Measurements from ENCODE around the gene TECR.

The TECR gene

DNA sequence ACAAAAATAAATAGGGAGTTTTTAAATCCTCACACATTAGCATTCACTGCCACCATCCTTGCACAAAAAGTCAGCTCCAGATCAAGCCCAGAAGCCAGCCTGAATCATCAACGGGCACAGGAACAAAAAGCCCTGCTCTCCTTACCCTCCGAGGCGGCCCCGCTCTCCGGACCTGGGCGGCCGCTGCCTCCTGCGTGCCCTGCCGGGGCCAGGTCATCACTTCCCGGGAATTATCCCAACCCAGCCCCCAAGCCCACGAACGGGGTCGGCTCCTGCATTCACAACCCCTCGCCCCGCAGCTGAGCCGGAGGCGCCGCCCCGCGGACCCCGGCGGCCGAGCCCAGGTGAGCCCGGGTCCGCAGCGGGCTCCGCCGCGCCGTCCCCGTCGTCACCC, 12.0 kb upstream of the TECR start:
- H3K4me1 ChIP-seq (ENCODE audit: insufficient read depth, low read length, poor library complexity, severe bottlenecking), result peaks cover 66% of the 10 kb centered on the region
- no peak for TF ChIP-seq EZH2phosphoT487 (IDR thresholded peaks at IDR 0.05; ENCODE audit: borderline replicate concordance)
- TF ChIP-seq, protein P1, sequence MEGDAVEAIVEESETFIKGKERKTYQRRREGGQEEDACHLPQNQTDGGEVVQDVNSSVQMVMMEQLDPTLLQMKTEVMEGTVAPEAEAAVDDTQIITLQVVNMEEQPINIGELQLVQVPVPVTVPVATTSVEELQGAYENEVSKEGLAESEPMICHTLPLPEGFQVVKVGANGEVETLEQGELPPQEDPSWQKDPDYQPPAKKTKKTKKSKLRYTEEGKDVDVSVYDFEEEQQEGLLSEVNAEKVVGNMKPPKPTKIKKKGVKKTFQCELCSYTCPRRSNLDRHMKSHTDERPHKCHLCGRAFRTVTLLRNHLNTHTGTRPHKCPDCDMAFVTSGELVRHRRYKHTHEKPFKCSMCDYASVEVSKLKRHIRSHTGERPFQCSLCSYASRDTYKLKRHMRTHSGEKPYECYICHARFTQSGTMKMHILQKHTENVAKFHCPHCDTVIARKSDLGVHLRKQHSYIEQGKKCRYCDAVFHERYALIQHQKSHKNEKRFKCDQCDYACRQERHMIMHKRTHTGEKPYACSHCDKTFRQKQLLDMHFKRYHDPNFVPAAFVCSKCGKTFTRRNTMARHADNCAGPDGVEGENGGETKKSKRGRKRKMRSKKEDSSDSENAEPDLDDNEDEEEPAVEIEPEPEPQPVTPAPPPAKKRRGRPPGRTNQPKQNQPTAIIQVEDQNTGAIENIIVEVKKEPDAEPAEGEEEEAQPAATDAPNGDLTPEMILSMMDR (conservative IDR thresholded peaks at IDR 0.05; ENCODE audit: low read length), result no peak
- peak overlapping the region; percentile 90 for H3K4me3 ChIP-seq (ENCODE audit: low read length, poor library complexity, severe bottlenecking)
- peak overlapping the region; percentile 92 for H3K9ac ChIP-seq (ENCODE audit: low read depth, low read length, poor library complexity, severe bottlenecking)
- no peaks in the 10 kb centered on the region for H3K27me3 ChIP-seq (ENCODE audit: insufficient read depth, low read length, poor library complexity, severe bottlenecking)
- H3K79me2 ChIP-seq (ENCODE audit: insufficient read depth, low read length), result peaks cover 52% of the 10 kb centered on the region
- H4K20me1 ChIP-seq (ENCODE audit: insufficient read depth, low read length, poor library complexity, severe bottlenecking), result peaks cover 40% of the 10 kb centered on the region
- no peaks in the 10 kb centered on the region for H3K9me3 ChIP-seq (ENCODE audit: insufficient read depth, low read depth, low read length)
- H3K9me2 ChIP-seq (replicated peaks; ENCODE audit: low read depth, low read length), result no peaks in the 10 kb centered on the region
- H3K36me3 ChIP-seq (ENCODE audit: insufficient read depth, low read length), result peaks cover 32% of the 10 kb centered on the region; the same call in 1 of the 2 replicates
- H3F3A ChIP-seq (ENCODE audit: low read depth), result 0 out of 2 replicates have a peak, but pooled peaks cover 4% of the 10 kb centered on the region
- H3K4me2 ChIP-seq (ENCODE audit: low read depth, low read length, poor library complexity, severe bottlenecking), result peak overlapping the region; percentile 99
- H2AFZ ChIP-seq (ENCODE audit: low read length), result no peak overlapping the region

DNA sequence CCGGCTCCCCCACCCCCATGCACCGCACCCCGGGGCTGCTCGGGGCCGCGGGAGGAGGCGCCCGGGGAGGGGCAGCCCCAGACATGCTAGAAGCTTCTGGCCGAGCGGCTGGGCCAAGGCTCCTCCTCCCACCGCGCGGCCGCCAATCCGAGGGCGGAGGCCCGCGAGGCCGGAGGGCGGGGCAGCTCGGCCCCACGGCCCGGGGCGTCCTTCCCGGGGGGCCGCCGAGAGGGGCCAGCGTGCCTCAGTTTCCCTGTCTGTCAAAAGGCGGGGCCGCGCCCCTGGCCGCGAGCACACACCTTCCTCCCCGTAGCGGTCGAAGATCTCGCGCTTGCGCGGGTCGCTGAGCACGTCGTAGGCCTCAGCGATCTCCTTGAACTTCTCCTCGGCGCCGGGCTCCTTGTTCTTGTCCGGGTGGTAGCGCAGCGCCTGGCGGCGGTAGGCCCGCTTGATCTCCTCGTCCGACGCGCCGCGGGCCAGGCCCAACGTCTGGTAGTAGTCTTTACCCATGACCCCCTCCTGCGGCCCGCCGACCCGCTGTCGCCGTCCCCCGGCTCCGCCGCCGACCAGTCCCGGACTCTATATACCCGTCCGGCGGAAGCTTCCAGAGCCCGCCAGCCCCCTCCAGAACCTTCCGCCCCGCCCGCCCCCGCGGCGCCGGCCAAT, 11.4 kb upstream of the TECR start, which contains the start of gene DNAJB1:
Gene DNAJB1 (minus strand): TSS at position 558 of the 666 bp plus-strand sequence. CDS start 48 bp downstream, at position 510.
- H3K27me3 ChIP-seq (ENCODE audit: insufficient read depth, low read length, poor library complexity, severe bottlenecking), result no peaks in the 10 kb centered on the region
- H2AFZ ChIP-seq (ENCODE audit: low read length), result peak within 1 kb of the TSS; percentile 47; the same call in 1 of the 2 replicates
- H4K20me1 ChIP-seq (ENCODE audit: insufficient read depth, low read length, poor library complexity, severe bottlenecking), result peaks cover 40% of the 10 kb centered on the region
- peaks cover 68% of the 10 kb centered on the region for H3K4me1 ChIP-seq (ENCODE audit: insufficient read depth, low read length, poor library complexity, severe bottlenecking)
- H3K9me2 ChIP-seq (replicated peaks; ENCODE audit: low read depth, low read length), result no peaks in the 10 kb centered on the region
- H3K36me3 ChIP-seq (ENCODE audit: insufficient read depth, low read length), result peaks cover 31% of the 10 kb centered on the region; the same call in 1 of the 2 replicates
- H3K9me3 ChIP-seq (ENCODE audit: insufficient read depth, low read depth, low read length), result no peaks in the 10 kb centered on the region
- 0 out of 2 replicates have a peak, but pooled peaks cover 4% of the 10 kb centered on the region for H3F3A ChIP-seq (ENCODE audit: low read depth)
- peak within 1 kb of the TSS; percentile 99 for H3K4me2 ChIP-seq (ENCODE audit: low read depth, low read length, poor library complexity, severe bottlenecking)
- TF ChIP-seq, protein P1 (conservative IDR thresholded peaks at IDR 0.05; ENCODE audit: low read length), result no peak
- TF ChIP-seq EZH2phosphoT487 (IDR thresholded peaks at IDR 0.05; ENCODE audit: borderline replicate concordance), result no peak
- H3K9ac ChIP-seq (ENCODE audit: low read depth, low read length, poor library complexity, severe bottlenecking), result peak within 1 kb of the TSS; percentile 92
- peak within 1 kb of the TSS; percentile 90 for H3K4me3 ChIP-seq (ENCODE audit: low read length, poor library complexity, severe bottlenecking)
- H3K79me2 ChIP-seq (ENCODE audit: insufficient read depth, low read length), result peaks cover 48% of the 10 kb centered on the region

DNA sequence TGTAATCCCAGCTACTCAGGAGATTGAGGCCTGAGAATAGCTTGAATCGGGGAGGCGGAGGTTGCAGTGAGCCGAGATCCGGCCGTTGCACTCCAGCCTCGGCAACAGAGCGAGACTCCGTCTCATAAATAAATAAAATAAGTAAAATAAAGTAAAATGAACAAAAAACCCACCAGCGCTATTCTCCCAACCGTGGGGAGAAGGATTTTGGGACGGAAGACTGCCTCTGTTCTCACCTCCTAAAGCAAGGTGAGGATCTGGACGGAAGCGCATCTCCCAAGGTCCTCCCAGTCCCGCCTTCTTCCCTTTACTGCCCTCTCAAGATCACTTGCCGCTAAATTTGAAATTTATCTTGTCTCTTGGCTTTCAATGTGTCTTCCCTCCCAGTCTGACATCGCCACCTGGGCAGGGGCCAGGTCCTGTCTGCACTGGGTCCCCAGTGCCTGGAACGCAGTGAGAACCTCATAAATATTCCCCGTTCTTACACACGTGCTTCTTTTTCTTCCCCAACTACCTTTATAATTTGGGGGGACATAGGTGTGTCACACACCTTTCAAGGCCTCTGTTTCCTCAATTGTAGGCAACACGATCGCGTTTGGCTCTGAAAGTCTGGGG, 10.0 kb upstream of the TECR start:
- Histone ChIP-seq H2AFZ (ENCODE audit: low read length) (no peak overlapping the region), H3K79me2 (ENCODE audit: insufficient read depth, low read length) (peaks cover 38% of the 10 kb centered on the region), H3K4me2 (ENCODE audit: low read depth, low read length, poor library complexity, severe bottlenecking) (peak overlapping the region; percentile 80), H3K27me3 (ENCODE audit: insufficient read depth, low read length, poor library complexity, severe bottlenecking) (no peaks in the 10 kb centered on the region), H3K9ac (ENCODE audit: low read depth, low read length, poor library complexity, severe bottlenecking) (peak overlapping the region; percentile 75), H3K9me3 (ENCODE audit: insufficient read depth, low read depth, low read length) (no peaks in the 10 kb centered on the region), H4K20me1 (ENCODE audit: insufficient read depth, low read length, poor library complexity, severe bottlenecking) (peaks cover 33% of the 10 kb centered on the region), H3K4me1 (ENCODE audit: insufficient read depth, low read length, poor library complexity, severe bottlenecking) (peaks cover 65% of the 10 kb centered on the region), H3K9me2 (replicated peaks; ENCODE audit: low read depth, low read length) (no peaks in the 10 kb centered on the region), H3K36me3 (ENCODE audit: insufficient read depth, low read length) (peaks cover 22% of the 10 kb centered on the region; the same call in 1 of the 2 replicates), H3K4me3 (ENCODE audit: low read length, poor library complexity, severe bottlenecking) (peak overlapping the region; percentile 76), H3F3A (ENCODE audit: low read depth) (no peaks in the 10 kb centered on the region)
- TF ChIP-seq, protein P1 (conservative IDR thresholded peaks at IDR 0.05; ENCODE audit: low read length), result no peak
- no peak for TF ChIP-seq EZH2phosphoT487 (IDR thresholded peaks at IDR 0.05; ENCODE audit: borderline replicate concordance)

Data from Loucy (cell line).